ENCODE measurements around the gene ELAVL4. TPM values are rescaled to one million over a fixed set of nuclear protein-coding genes. Genes with fewer than 3 reads are reported as not detected.

The ELAVL4 gene
- total RNA-seq, 1 donor from 2014 or later, result 0.12 TPM

- ATAC-seq, result no peak
- TF ChIP-seq CTCF (IDR thresholded peaks at IDR 0.05), result no peak
- H3K27ac ChIP-seq, result no peak overlapping the region
- H3K4me1 ChIP-seq, result no peaks in the 10 kb centered on the region
- H3K9me3 ChIP-seq, result no peaks in the 10 kb centered on the region
- DNase-seq, result no peak
- intact Hi-C loops (cut with DNase I), result no loop called here
- no peaks in the 10 kb centered on the region for H3K36me3 ChIP-seq
- H3K4me3 ChIP-seq, result no peak overlapping the region
- H3K27me3 ChIP-seq, result no peaks in the 10 kb centered on the region
Measured at GRCh38 chr1:50152236-50152635, 43.5 kb downstream of the ELAVL4 start.

GRCh38 chr1:50155541-50155940, 46.8 kb downstream of the ELAVL4 start:
- Histone ChIP-seq H3K4me1 (no peaks in the 10 kb centered on the region), H3K36me3 (no peaks in the 10 kb centered on the region), H3K9me3 (no peaks in the 10 kb centered on the region), H3K27ac (no peak overlapping the region), H3K4me3 (no peak overlapping the region), H3K27me3 (no peaks in the 10 kb centered on the region)
- DNase-seq, result no peak
- intact Hi-C loops (cut with DNase I), result no loop called here
- TF ChIP-seq CTCF (IDR thresholded peaks at IDR 0.05), result no peak
- ATAC-seq, result peak; percentile 27

GRCh38 chr1:50156241-50157010, 47.7 kb downstream of the ELAVL4 start:
- H3K4me1 ChIP-seq, result no peaks in the 10 kb centered on the region
- intact Hi-C loops (cut with DNase I), result no loop called here
- H3K4me3 ChIP-seq, result no peak overlapping the region
- TF ChIP-seq CTCF (IDR thresholded peaks at IDR 0.05), result no peak
- H3K9me3 ChIP-seq, result no peaks in the 10 kb centered on the region
- ATAC-seq (no peak), DNase-seq (no peak)
- no peak overlapping the region for H3K27ac ChIP-seq
- no peaks in the 10 kb centered on the region for H3K27me3 ChIP-seq
- H3K36me3 ChIP-seq, result no peaks in the 10 kb centered on the region

GRCh38 chr1:50157306-50157941, 48.7 kb downstream of the ELAVL4 start:
- Histone ChIP-seq H3K4me3 (no peak overlapping the region), H3K27me3 (no peaks in the 10 kb centered on the region), H3K9me3 (no peaks in the 10 kb centered on the region), H3K27ac (no peak overlapping the region), H3K4me1 (no peaks in the 10 kb centered on the region), H3K36me3 (no peaks in the 10 kb centered on the region)
- intact Hi-C loops (cut with DNase I), result no loop called here
- DNase-seq (no peak), ATAC-seq (no peak)
- no peak for TF ChIP-seq CTCF (IDR thresholded peaks at IDR 0.05)

GRCh38 chr1:50158421-50158820, 49.7 kb downstream of the ELAVL4 start:
- no peak for DNase-seq
- no peak overlapping the region for H3K27ac ChIP-seq
- H3K9me3 ChIP-seq, result no peaks in the 10 kb centered on the region
- H3K36me3 ChIP-seq, result no peaks in the 10 kb centered on the region
- ATAC-seq, result no peak
- no peak overlapping the region for H3K4me3 ChIP-seq
- no peaks in the 10 kb centered on the region for H3K27me3 ChIP-seq
- no peaks in the 10 kb centered on the region for H3K4me1 ChIP-seq
- TF ChIP-seq CTCF (IDR thresholded peaks at IDR 0.05), result no peak
- intact Hi-C loops (cut with DNase I), result no loop called here
